WTC11 (cell line): ENCODE data around the gene TENT5A. TPM values are rescaled to one million over a fixed set of nuclear protein-coding genes. Genes with fewer than 3 reads are reported as not detected.

ENCODE experiments used
- ATAC-seq: fragments of 200-7000 bp; cut with Tn5 transposase; 2 replicates; pipeline ENCODE4 v1.10.0; 2021; ENCODE audit warnings: mild to moderate bottlenecking, moderate library complexity
- CTCF ChIA-PET: fragments of 300-600 bp; sonication (Branson Sonifier 250); formaldehyde crosslinking; loops from one replicate; lab custom pipeline; 2021; ENCODE audit warnings: antibody characterized with exemption; lab: Charles Lee
- POLR2A ChIA-PET: fragments of 350-600 bp; sonication (Branson Sonifier 250); formaldehyde crosslinking; loops from one replicate; lab custom pipeline; 2021; ENCODE audit warnings: antibody characterized with exemption; lab: Charles Lee
- DNase-seq: peaks from one replicate; pipeline ENCODE4 v3.0.0; 2021; ENCODE audit warnings: low spot score
- H3K27ac Mint-ChIP-seq: 2 replicates; pipeline ENCODE4 v1.8.0; 2021; ENCODE audit warnings: mixed read lengths
- H3K27me3 Mint-ChIP-seq: 2 replicates; pipeline ENCODE4 v1.8.0; 2021; ENCODE audit warnings: low read depth, mild to moderate bottlenecking, moderate library complexity, mixed read lengths
- H3K36me3 Mint-ChIP-seq: 2 replicates; pipeline ENCODE4 v1.8.0; 2021; ENCODE audit warnings: mixed read lengths
- H3K4me1 Mint-ChIP-seq: 2 replicates; pipeline ENCODE4 v1.8.0; 2022; ENCODE audit warnings: mixed read lengths
- H3K4me3 Mint-ChIP-seq: 2 replicates; pipeline ENCODE4 v1.8.0; 2021; ENCODE audit warnings: mild to moderate bottlenecking, moderate library complexity, mixed read lengths
- H3K9me3 Mint-ChIP-seq: 2 replicates; pipeline ENCODE4 v1.8.0; 2021; ENCODE audit warnings: mixed read lengths
- CREB1 ChIP-seq: sonication (generic); formaldehyde crosslinking; IDR thresholded peaks from 2 replicates; pipeline ENCODE4 v1.8.0; 2023; ENCODE audit warnings: mild to moderate bottlenecking, missing genetic modification reagents
- FOXJ3 ChIP-seq: sonication (generic); formaldehyde crosslinking; IDR thresholded peaks from 2 replicates; pipeline ENCODE4 v1.9.0; 2021; ENCODE audit warnings: missing genetic modification reagents, mild to moderate bottlenecking, borderline replicate concordance
- KAT7 ChIP-seq: sonication (generic); formaldehyde crosslinking; IDR thresholded peaks from 2 replicates; pipeline ENCODE4 v1.8.1; 2023; ENCODE audit warnings: missing genetic modification reagents, mild to moderate bottlenecking, borderline replicate concordance
- RELA ChIP-seq: sonication (generic); formaldehyde crosslinking; IDR thresholded peaks from 2 replicates; pipeline ENCODE4 v1.8.1; 2022; ENCODE audit warnings: missing genetic modification reagents, mild to moderate bottlenecking, borderline replicate concordance
- TEAD1 ChIP-seq: sonication (generic); formaldehyde crosslinking; IDR thresholded peaks from 2 replicates; pipeline ENCODE4 v1.8.0; 2022; ENCODE audit warnings: mild to moderate bottlenecking, missing genetic modification reagents
- TEAD4 ChIP-seq: sonication (generic); formaldehyde crosslinking; IDR thresholded peaks from 2 replicates; pipeline ENCODE4 v1.8.0; 2022; ENCODE audit warnings: mild to moderate bottlenecking, missing genetic modification reagents
- ZBTB21 ChIP-seq: sonication (generic); formaldehyde crosslinking; IDR thresholded peaks from 2 replicates; pipeline ENCODE4 v1.8.1; 2023; ENCODE audit warnings: mild to moderate bottlenecking, missing genetic modification reagents, borderline replicate concordance
- ZNF317 ChIP-seq: sonication (generic); formaldehyde crosslinking; IDR thresholded peaks from 2 replicates; pipeline ENCODE4 v1.8.1; 2023; ENCODE audit warnings: low read depth, mild to moderate bottlenecking, moderate library complexity, missing genetic modification reagents, borderline replicate concordance
- ZNF396 ChIP-seq: fragments of 250-450 bp; sonication (Bioruptor Pico); IDR thresholded peaks from 2 replicates; pipeline ENCODE4 v1.8.0; 2021; ENCODE audit warnings: mild to moderate bottlenecking, moderate library complexity, borderline replicate concordance
- ZNF423 ChIP-seq: fragments of 250-450 bp; sonication (Bioruptor Pico); IDR thresholded peaks from 2 replicates; pipeline ENCODE4 v2.1.2; 2022; ENCODE audit warnings: mild to moderate bottlenecking, moderate library complexity
- ZNF671 ChIP-seq: fragments of 250-450 bp; sonication (Bioruptor Pico); IDR thresholded peaks from 2 replicates; pipeline ENCODE4 v1.8.0; 2021; ENCODE audit warnings: mild to moderate bottlenecking
- total RNA-seq: library from RNA; stranded (reverse); gene quantifications from 3 replicates; pipeline ENCODE4 v1.2.3, GENCODE V29; 2021
- TF ChIP-seq, protein P1 (sequence below): sonication (generic); formaldehyde crosslinking; IDR thresholded peaks from 2 replicates; pipeline ENCODE4 v1.8.1; 2023; ENCODE audit warnings: mild to moderate bottlenecking, missing genetic modification reagents
- TF ChIP-seq, protein P2 (sequence below): sonication (generic); formaldehyde crosslinking; IDR thresholded peaks from 2 replicates; pipeline ENCODE4 v1.8.1; 2022; ENCODE audit warnings: missing genetic modification reagents, borderline replicate concordance
- TF ChIP-seq, protein P3 (sequence below): sonication (generic); formaldehyde crosslinking; IDR thresholded peaks from 2 replicates; pipeline ENCODE4 v1.8.0; 2022; ENCODE audit warnings: mild to moderate bottlenecking, missing genetic modification reagents
- TF ChIP-seq, protein P4 (sequence below): sonication (generic); formaldehyde crosslinking; IDR thresholded peaks from 2 replicates; pipeline ENCODE4 v1.8.1; 2022; ENCODE audit warnings: low read depth, missing genetic modification reagents, borderline replicate concordance
- TF ChIP-seq, protein P5 (sequence below): sonication (generic); formaldehyde crosslinking; conservative IDR thresholded peaks from 2 replicates; pipeline ENCODE4 v1.8.1; 2023; ENCODE audit warnings: mild to moderate bottlenecking, low read depth, missing genetic modification reagents, moderate library complexity
- TF ChIP-seq, protein P6 (sequence below): sonication (generic); formaldehyde crosslinking; IDR thresholded peaks from 2 replicates; pipeline ENCODE4 v1.8.1; 2022; ENCODE audit warnings: mild to moderate bottlenecking, missing genetic modification reagents, moderate library complexity, borderline replicate concordance
- TF ChIP-seq, protein P7 (sequence below): fragments of 250-450 bp; sonication (Bioruptor Pico); IDR thresholded peaks from 2 replicates; pipeline ENCODE4 v1.9.0; 2021; ENCODE audit warnings: mild to moderate bottlenecking
- TF ChIP-seq, protein P8 (sequence below): sonication (generic); formaldehyde crosslinking; IDR thresholded peaks from 2 replicates; pipeline ENCODE4 v1.8.0; 2022; ENCODE audit warnings: mild to moderate bottlenecking, missing genetic modification reagents

Gene TENT5A
- total RNA-seq, 1 experiment from 2014 or later: 3.2 TPM

DNA sequence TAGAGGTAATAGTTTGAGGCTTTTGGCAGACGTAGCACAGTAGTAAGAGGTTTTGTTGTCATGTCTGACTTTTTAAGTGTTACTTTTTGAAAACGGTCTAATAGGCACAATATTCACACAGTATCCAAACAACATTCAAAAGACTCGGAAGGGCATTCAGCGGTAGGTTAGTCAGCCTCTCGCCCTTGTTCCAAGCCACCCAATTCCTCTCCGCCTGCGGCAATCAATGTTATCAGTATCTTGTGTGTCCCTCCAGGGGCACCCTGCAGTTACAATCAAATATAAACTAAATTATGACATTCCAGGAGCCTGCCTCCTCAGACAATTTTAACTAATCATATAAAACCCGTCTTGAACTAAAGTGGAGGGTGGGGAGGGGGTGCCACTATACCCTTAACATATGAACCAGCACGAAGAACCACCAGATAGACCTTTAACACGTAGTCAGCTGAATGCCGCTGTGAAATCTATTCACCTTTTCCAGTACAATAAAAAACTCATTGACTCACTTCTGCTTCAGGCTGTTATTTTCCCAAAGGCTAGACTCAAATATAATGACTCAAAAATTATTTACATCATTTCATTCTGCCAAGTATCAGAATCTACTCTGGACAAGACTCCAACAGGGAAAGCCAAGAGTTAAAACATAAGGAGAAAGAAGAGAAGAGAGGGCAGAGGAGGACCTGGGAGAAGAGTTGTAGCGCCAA lies 1.6 kb downstream of the TENT5A start (continued):
- no peak for TF ChIP-seq CREB1 (CRISPR knock-in tag)
- TF ChIP-seq, protein P1, sequence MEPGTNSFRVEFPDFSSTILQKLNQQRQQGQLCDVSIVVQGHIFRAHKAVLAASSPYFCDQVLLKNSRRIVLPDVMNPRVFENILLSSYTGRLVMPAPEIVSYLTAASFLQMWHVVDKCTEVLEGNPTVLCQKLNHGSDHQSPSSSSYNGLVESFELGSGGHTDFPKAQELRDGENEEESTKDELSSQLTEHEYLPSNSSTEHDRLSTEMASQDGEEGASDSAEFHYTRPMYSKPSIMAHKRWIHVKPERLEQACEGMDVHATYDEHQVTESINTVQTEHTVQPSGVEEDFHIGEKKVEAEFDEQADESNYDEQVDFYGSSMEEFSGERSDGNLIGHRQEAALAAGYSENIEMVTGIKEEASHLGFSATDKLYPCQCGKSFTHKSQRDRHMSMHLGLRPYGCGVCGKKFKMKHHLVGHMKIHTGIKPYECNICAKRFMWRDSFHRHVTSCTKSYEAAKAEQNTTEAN: no peak
- no peak for TF ChIP-seq ZNF671 (CRISPR knock-in tag)
- TF ChIP-seq, protein P2, sequence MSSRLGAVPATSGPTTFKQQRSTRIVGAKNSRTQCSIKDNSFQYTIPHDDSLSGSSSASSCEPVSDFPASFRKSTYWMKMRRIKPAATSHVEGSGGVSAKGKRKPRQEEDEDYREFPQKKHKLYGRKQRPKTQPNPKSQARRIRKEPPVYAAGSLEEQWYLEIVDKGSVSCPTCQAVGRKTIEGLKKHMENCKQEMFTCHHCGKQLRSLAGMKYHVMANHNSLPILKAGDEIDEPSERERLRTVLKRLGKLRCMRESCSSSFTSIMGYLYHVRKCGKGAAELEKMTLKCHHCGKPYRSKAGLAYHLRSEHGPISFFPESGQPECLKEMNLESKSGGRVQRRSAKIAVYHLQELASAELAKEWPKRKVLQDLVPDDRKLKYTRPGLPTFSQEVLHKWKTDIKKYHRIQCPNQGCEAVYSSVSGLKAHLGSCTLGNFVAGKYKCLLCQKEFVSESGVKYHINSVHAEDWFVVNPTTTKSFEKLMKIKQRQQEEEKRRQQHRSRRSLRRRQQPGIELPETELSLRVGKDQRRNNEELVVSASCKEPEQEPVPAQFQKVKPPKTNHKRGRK (CRISPR knock-in tag): no peak
- TF ChIP-seq, protein P3, sequence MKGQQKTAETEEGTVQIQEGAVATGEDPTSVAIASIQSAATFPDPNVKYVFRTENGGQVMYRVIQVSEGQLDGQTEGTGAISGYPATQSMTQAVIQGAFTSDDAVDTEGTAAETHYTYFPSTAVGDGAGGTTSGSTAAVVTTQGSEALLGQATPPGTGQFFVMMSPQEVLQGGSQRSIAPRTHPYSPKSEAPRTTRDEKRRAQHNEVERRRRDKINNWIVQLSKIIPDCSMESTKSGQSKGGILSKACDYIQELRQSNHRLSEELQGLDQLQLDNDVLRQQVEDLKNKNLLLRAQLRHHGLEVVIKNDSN (CRISPR knock-in tag): no peak
- TF ChIP-seq, protein P4, sequence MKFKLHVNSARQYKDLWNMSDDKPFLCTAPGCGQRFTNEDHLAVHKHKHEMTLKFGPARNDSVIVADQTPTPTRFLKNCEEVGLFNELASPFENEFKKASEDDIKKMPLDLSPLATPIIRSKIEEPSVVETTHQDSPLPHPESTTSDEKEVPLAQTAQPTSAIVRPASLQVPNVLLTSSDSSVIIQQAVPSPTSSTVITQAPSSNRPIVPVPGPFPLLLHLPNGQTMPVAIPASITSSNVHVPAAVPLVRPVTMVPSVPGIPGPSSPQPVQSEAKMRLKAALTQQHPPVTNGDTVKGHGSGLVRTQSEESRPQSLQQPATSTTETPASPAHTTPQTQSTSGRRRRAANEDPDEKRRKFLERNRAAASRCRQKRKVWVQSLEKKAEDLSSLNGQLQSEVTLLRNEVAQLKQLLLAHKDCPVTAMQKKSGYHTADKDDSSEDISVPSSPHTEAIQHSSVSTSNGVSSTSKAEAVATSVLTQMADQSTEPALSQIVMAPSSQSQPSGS: no peak
- no peak for TF ChIP-seq FOXJ3 (CRISPR knock-in tag)
- TF ChIP-seq, all 79 proteins: peak for 0

DNA sequence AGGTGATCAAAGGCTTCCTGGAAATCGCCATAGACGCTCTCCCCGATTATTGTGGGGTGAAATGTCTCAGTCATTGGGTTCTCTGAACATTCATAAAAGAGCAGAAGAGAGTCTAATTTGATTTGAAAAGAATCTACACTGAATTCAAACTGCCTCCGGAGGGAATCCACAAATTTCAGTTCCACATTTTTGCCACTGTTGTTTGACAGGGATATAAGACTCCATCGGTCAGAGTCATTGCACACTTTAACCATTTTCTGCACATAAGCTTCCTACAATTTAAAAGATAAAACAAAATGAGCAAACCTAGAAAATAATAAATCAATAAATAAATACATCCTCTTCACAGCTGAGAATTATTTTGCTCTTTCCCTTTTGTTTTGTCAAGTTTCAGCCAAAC lies 2.3 kb downstream of the TENT5A start:
- CTCF ChIA-PET: no interaction called here
- POLR2A ChIA-PET: no interaction called here
- TF ChIP-seq RELA (CRISPR knock-in tag) (no peak), TEAD4 (CRISPR knock-in tag) (no peak), ZNF396 (CRISPR knock-in tag) (no peak), ZNF317 (CRISPR knock-in tag) (no peak), KAT7 (CRISPR knock-in tag) (no peak), ZNF423 (no peak), ZBTB21 (no peak), TEAD1 (CRISPR knock-in tag) (no peak)
- TF ChIP-seq, protein P5, sequence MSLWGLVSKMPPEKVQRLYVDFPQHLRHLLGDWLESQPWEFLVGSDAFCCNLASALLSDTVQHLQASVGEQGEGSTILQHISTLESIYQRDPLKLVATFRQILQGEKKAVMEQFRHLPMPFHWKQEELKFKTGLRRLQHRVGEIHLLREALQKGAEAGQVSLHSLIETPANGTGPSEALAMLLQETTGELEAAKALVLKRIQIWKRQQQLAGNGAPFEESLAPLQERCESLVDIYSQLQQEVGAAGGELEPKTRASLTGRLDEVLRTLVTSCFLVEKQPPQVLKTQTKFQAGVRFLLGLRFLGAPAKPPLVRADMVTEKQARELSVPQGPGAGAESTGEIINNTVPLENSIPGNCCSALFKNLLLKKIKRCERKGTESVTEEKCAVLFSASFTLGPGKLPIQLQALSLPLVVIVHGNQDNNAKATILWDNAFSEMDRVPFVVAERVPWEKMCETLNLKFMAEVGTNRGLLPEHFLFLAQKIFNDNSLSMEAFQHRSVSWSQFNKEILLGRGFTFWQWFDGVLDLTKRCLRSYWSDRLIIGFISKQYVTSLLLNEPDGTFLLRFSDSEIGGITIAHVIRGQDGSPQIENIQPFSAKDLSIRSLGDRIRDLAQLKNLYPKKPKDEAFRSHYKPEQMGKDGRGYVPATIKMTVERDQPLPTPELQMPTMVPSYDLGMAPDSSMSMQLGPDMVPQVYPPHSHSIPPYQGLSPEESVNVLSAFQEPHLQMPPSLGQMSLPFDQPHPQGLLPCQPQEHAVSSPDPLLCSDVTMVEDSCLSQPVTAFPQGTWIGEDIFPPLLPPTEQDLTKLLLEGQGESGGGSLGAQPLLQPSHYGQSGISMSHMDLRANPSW (CRISPR knock-in tag): no peak
- TF ChIP-seq, protein P6, sequence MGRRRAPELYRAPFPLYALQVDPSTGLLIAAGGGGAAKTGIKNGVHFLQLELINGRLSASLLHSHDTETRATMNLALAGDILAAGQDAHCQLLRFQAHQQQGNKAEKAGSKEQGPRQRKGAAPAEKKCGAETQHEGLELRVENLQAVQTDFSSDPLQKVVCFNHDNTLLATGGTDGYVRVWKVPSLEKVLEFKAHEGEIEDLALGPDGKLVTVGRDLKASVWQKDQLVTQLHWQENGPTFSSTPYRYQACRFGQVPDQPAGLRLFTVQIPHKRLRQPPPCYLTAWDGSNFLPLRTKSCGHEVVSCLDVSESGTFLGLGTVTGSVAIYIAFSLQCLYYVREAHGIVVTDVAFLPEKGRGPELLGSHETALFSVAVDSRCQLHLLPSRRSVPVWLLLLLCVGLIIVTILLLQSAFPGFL: no peak
- TF ChIP-seq, protein P7, sequence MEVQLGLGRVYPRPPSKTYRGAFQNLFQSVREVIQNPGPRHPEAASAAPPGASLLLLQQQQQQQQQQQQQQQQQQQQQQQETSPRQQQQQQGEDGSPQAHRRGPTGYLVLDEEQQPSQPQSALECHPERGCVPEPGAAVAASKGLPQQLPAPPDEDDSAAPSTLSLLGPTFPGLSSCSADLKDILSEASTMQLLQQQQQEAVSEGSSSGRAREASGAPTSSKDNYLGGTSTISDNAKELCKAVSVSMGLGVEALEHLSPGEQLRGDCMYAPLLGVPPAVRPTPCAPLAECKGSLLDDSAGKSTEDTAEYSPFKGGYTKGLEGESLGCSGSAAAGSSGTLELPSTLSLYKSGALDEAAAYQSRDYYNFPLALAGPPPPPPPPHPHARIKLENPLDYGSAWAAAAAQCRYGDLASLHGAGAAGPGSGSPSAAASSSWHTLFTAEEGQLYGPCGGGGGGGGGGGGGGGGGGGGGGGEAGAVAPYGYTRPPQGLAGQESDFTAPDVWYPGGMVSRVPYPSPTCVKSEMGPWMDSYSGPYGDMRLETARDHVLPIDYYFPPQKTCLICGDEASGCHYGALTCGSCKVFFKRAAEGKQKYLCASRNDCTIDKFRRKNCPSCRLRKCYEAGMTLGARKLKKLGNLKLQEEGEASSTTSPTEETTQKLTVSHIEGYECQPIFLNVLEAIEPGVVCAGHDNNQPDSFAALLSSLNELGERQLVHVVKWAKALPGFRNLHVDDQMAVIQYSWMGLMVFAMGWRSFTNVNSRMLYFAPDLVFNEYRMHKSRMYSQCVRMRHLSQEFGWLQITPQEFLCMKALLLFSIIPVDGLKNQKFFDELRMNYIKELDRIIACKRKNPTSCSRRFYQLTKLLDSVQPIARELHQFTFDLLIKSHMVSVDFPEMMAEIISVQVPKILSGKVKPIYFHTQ: no peak
- TF ChIP-seq, protein P8, sequence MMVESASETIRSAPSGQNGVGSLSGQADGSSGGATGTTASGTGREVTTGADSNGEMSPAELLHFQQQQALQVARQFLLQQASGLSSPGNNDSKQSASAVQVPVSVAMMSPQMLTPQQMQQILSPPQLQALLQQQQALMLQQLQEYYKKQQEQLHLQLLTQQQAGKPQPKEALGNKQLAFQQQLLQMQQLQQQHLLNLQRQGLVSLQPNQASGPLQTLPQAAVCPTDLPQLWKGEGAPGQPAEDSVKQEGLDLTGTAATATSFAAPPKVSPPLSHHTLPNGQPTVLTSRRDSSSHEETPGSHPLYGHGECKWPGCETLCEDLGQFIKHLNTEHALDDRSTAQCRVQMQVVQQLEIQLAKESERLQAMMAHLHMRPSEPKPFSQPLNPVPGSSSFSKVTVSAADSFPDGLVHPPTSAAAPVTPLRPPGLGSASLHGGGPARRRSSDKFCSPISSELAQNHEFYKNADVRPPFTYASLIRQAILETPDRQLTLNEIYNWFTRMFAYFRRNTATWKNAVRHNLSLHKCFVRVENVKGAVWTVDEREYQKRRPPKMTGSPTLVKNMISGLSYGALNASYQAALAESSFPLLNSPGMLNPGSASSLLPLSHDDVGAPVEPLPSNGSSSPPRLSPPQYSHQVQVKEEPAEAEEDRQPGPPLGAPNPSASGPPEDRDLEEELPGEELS (CRISPR knock-in tag): no peak
- TF ChIP-seq, protein P4: no peak

More for the DNA sequence above, 2.3 kb downstream of the TENT5A start:
- ATAC-seq (no peak), DNase-seq (no peak)
- H3K27ac Mint-ChIP-seq: no peak overlapping the region
- peaks cover 2% of the 10 kb centered on the region; the same call in 1 of the 2 replicates for H3K36me3 Mint-ChIP-seq
- H3K9me3 Mint-ChIP-seq: no peaks in the 10 kb centered on the region
- H3K4me3 Mint-ChIP-seq: peak overlapping the region; percentile 95
- peaks cover 32% of the 10 kb centered on the region for H3K27me3 Mint-ChIP-seq
- H3K4me1 Mint-ChIP-seq: peaks cover 25% of the 10 kb centered on the region
